ENCODE data around the gene PREX1. TPM values are rescaled to one million over a fixed set of nuclear protein-coding genes. Genes with fewer than 3 reads are reported as not detected.
"Not testable (repeated sequence)": the region's sequence is repeated elsewhere in the genome, so short reads cannot be mapped to it uniquely, and the experiment has no call there.

Gene PREX1
- total and polyA plus RNA-seq, 8 donors: 1.5 to 13.2 (median 6.3) TPM

DNA sequence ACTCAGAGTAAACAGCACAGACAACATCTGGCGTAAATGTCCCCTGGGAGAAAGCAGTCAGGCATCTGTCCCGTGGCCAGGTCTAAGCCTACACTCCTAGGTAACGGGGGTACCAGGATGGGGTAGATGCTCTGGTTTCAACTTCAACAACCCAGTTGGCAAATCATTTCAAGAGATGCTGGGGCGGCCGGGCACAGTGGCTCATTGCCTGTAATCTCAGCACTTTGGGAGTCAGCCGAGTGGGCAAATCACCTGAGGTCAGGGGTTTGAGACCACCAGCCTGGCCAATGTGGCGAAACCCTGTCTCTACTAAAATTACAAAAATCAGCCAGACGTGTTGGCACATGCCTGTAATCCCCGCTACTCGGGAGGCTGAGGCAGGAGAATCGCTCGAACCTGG is 12.3 kb downstream of the PREX1 start:
- no peak overlapping the region for H3K4me3 ChIP-seq
- no peaks in the 10 kb centered on the region for H3K27me3 ChIP-seq
- no peaks in the 10 kb centered on the region for H3K9me3 ChIP-seq
- no peak for FAIRE-seq
- H3K27ac ChIP-seq: no peak overlapping the region
- 83 to 87% methylated on average over 12 of the region's 12 CpGs for WGBS, 2 donors
- TF ChIP-seq, protein P1, sequence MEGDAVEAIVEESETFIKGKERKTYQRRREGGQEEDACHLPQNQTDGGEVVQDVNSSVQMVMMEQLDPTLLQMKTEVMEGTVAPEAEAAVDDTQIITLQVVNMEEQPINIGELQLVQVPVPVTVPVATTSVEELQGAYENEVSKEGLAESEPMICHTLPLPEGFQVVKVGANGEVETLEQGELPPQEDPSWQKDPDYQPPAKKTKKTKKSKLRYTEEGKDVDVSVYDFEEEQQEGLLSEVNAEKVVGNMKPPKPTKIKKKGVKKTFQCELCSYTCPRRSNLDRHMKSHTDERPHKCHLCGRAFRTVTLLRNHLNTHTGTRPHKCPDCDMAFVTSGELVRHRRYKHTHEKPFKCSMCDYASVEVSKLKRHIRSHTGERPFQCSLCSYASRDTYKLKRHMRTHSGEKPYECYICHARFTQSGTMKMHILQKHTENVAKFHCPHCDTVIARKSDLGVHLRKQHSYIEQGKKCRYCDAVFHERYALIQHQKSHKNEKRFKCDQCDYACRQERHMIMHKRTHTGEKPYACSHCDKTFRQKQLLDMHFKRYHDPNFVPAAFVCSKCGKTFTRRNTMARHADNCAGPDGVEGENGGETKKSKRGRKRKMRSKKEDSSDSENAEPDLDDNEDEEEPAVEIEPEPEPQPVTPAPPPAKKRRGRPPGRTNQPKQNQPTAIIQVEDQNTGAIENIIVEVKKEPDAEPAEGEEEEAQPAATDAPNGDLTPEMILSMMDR (IDR thresholded peaks at IDR 0.05): no peak
- DNase-seq: no peak
- no peak for ATAC-seq
- intact Hi-C loops (cut with DNase I): no loop called here
- H3K36me3 ChIP-seq: no peaks in the 10 kb centered on the region
- no peaks in the 10 kb centered on the region for H3K4me1 ChIP-seq

DNA sequence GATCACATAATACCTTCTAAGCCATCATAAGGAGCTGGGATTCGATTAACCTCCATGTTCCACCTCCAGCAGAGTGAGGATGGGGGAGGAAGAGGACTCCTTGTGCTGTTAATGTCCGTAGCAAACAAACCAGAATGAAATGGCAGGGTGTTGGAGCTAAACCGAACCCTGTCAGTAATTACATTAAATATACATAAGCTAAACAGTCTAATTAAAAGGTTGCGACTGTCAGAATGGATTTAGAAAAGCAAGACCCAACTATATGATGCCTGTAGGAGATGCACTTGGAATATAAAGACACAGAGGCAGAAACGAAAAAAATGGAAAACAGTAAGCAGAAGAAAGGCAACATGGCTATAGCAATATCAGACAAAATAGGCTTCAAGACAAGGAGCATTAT is 13.2 kb downstream of the PREX1 start:
- 76% methylated on average over 5 of the region's 5 CpGs for WGBS, 2 donors
- H3K27me3 ChIP-seq: no peaks in the 10 kb centered on the region
- FAIRE-seq (no peak), ATAC-seq (no peak), DNase-seq (no peak)
- H3K9me3 ChIP-seq: no peaks in the 10 kb centered on the region
- TF ChIP-seq, protein P1 (IDR thresholded peaks at IDR 0.05): no peak
- no peak overlapping the region for H3K4me3 ChIP-seq
- intact Hi-C loops (cut with DNase I): no loop called here
- H3K27ac ChIP-seq: no peak overlapping the region
- H3K4me1 ChIP-seq: no peaks in the 10 kb centered on the region
- no peaks in the 10 kb centered on the region for H3K36me3 ChIP-seq

DNA sequence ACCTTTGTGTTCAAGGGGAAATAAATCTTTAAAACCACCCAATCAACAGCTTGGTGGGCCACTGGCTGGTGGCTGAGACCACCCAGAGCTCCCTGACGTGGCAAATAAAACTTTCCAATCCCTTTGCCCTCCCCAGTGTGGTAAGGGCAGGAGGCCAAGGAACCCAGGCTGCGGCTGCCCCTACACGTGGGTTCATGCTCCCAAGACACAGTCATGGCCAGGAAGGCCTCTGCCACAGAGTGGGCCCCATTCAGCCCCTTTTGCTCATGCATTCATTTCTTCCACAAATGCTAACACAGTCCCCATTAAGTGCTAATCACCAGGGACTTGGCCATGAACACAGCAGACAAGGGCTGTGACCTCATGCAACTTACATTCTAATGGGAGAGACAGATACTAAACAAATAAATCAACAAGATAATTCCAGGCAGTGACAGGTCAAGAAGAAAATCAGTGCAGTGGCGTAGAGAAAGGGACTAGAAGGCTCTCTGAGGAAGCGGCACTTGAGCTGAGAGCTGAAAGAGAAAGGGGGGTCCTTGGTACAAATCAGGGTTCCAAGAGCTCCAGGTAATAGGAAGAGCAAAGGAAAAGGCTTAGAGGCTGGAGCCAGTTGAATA is 13.8 kb downstream of the PREX1 start:
- FAIRE-seq (no peak), DNase-seq (no peak), ATAC-seq (no peak)
- Histone ChIP-seq H3K36me3 (no peaks in the 10 kb centered on the region), H3K27me3 (no peaks in the 10 kb centered on the region), H3K4me3 (no peak overlapping the region), H3K27ac (no peak overlapping the region), H3K9me3 (no peaks in the 10 kb centered on the region), H3K4me1 (no peaks in the 10 kb centered on the region)
- 72 to 83% methylated on average over 5 of the region's 5 CpGs for WGBS, 2 donors
- intact Hi-C loops (cut with DNase I): no loop called here
- TF ChIP-seq, protein P1 (IDR thresholded peaks at IDR 0.05): no peak

DNA sequence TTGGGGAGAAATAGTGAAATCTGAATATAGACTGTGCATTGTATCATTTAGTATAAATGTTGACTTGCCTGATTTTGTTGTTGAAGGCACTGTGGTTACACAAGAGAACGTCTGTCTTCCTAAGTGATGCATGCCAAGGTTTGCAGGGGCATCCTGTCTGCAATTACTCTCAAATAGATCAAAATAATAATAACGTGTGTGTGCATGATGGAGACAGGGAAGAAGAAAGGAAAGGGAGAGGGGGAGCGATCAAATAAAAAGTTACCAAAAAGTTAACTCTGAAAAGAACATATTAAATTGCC is 14.4 kb downstream of the PREX1 start:
- intact Hi-C loops (cut with DNase I): no loop called here
- ATAC-seq (no peak), DNase-seq (no peak), FAIRE-seq (no peak)
- Histone ChIP-seq H3K4me1 (no peaks in the 10 kb centered on the region), H3K9me3 (no peaks in the 10 kb centered on the region), H3K27me3 (no peaks in the 10 kb centered on the region), H3K27ac (no peak overlapping the region), H3K36me3 (no peaks in the 10 kb centered on the region), H3K4me3 (no peak overlapping the region)
- 52 to 60% methylated on average over 3 of the region's 3 CpGs for WGBS, 2 donors
- TF ChIP-seq, protein P1 (IDR thresholded peaks at IDR 0.05): no peak

DNA sequence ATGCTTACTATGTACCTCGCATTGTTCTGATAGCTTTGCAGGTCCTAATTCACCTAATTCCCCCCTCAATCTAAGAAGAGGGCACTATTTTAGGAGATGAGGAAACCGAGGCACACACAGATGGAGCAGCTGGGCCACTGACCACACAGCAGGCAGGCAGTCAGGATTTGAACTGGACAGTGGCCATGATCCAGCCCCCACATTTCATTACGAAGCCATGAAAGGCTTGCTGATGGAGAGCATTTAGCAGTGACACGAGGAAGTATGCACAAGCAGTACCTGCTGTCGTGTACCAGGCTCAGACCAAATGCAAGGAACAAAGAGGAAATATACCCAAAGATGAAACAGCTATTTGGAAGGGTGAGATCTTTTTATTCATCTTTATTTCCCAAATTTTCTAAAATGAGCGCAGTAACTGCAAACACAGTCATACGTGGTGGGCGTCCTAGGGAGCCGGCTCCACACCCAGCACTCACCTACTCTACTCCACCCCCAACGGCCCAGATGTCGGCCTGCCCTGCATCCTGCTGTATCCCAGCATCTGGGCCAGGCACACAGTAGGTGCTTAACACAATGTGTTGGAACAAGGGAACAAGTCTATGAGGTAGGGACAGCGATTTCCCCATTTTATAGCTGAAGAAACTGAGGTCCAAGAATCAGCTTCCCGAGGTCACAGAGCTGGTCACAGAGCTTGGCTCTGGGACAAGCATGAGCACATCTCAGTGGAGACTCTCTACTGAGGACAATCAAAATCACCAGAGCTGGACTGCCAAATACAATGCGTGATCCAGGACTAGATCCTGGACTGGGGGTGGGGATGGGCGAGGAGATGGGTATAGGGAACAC is 15.0 kb downstream of the PREX1 start:
- H3K27me3 ChIP-seq: no peaks in the 10 kb centered on the region
- intact Hi-C loops (cut with DNase I): no loop called here
- FAIRE-seq (no peak), ATAC-seq (no peak), DNase-seq (no peak)
- TF ChIP-seq, protein P1 (IDR thresholded peaks at IDR 0.05): no peak
- no peaks in the 10 kb centered on the region for H3K36me3 ChIP-seq
- H3K4me3 ChIP-seq: no peak overlapping the region
- 76 to 80% methylated on average over 15 of the region's 15 CpGs for WGBS, 2 donors
- no peak overlapping the region for H3K27ac ChIP-seq
- H3K9me3 ChIP-seq: no peaks in the 10 kb centered on the region
- H3K4me1 ChIP-seq: no peaks in the 10 kb centered on the region

DNA sequence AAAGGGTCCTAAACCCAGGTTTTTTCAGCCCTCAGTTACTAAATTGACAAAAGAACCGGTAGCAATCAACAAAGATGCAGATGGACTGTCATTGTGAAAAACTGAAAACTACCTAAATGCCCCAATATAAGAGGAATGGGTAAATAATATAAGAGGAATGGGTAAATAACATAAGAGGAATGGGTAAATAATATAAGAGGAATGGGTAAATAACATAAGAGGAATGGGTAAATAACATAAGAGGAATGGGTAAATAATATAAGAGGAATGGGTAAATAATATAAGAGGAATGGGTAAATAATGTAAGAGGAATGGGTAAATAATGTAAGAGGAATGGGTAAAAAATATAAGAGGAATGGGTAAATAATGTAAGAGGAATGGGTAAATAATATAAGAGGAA is 15.7 kb downstream of the PREX1 start:
- ATAC-seq; FAIRE-seq; intact Hi-C loops (cut with DNase I); DNase-seq; H3K27ac ChIP-seq; H3K27me3 ChIP-seq; H3K9me3 ChIP-seq; H3K36me3 ChIP-seq; H3K4me3 ChIP-seq; H3K4me1 ChIP-seq: not testable (repeated sequence)
- 61 to 73% methylated on average over 1 of the region's 1 CpG for WGBS, 2 donors
